HEK293 (cell line): ENCODE measurements around the gene SBNO2.

Experiments used
- CTCF ChIA-PET: fragments of 350-600 bp; formaldehyde crosslinking; extraction: SDS; loops from one replicate; lab custom pipeline; 2021; ENCODE audit warnings: antibody characterized with exemption; lab: Yijun Ruan, JAX
- POLR2A ChIA-PET: fragments of 300-600 bp; formaldehyde crosslinking; extraction: SDS; loops from one replicate; lab custom pipeline; 2020; ENCODE audit warnings: antibody characterized with exemption, inconsistent platforms; lab: Yijun Ruan, JAX
- H3K27ac ChIP-seq: fragments of 200-500 bp; sonication (Bioruptor generic); 2 replicates; pipeline ENCODE4 v1.5.1; 2014; ENCODE audit warnings: low read depth, low read length, control low read depth, inconsistent platforms; ENCODE audit errors: extremely low read depth
- H3K36me3 ChIP-seq, 2 experiments: fragments of 200-500 bp in 1 of 2; sonication (Bioruptor generic) in 1 of 2; 1 replicate in 1 of 2; 2 replicates in 1 of 2; pipeline ENCODE4 v1.5.1; 2014 to 2017; ENCODE audit warnings: inconsistent platforms in 2 of 2, low read length in 2 of 2; ENCODE audit not compliant: control insufficient read depth in 2 of 2, insufficient read depth in 1 of 2
- H3K4me1 ChIP-seq: fragments of 200-500 bp; sonication (Bioruptor generic); 2 replicates; pipeline ENCODE4 v1.5.1; 2014; ENCODE audit warnings: mild to moderate bottlenecking, low read length, inconsistent platforms; ENCODE audit not compliant: control insufficient read depth, insufficient read depth
- H3K4me3 ChIP-seq: 2 replicates; pipeline ENCODE4 v1.5.1; 2011; ENCODE audit warnings: low read depth, mild to moderate bottlenecking, control low read depth, low read length, moderate library complexity
- H3K9me3 ChIP-seq: fragments of 200-500 bp; sonication (Bioruptor generic); 2 replicates; pipeline ENCODE4 v1.5.1; 2014; ENCODE audit warnings: low read depth, low read length, inconsistent platforms; ENCODE audit not compliant: control insufficient read depth, insufficient read depth
- KLF10 ChIP-seq: fragments of 450-650 bp; IDR thresholded peaks from 2 replicates; pipeline ENCODE4 v1.5.1; 2018; ENCODE audit warnings: missing biosample characterization, mild to moderate bottlenecking, missing genetic modification characterization
- KLF8 ChIP-seq: fragments of 450-650 bp; formaldehyde crosslinking; IDR thresholded peaks from 2 replicates; pipeline ENCODE4 v1.5.1; 2016; ENCODE audit warnings: missing biosample characterization, missing genetic modification characterization
- MYNN ChIP-seq: fragments of 450-650 bp; formaldehyde crosslinking; IDR thresholded peaks from 2 replicates; pipeline ENCODE4 v1.5.1; 2016; ENCODE audit warnings: missing biosample characterization, missing genetic modification characterization, borderline replicate concordance
- OVOL3 ChIP-seq: fragments of 450-650 bp; formaldehyde crosslinking; IDR thresholded peaks from 2 replicates; pipeline ENCODE4 v1.5.1; 2016; ENCODE audit warnings: missing biosample characterization, missing genetic modification characterization
- YY2 ChIP-seq: fragments of 450-650 bp; formaldehyde crosslinking; IDR thresholded peaks from 2 replicates; pipeline ENCODE4 v1.5.1; 2016; ENCODE audit warnings: missing biosample characterization, missing genetic modification characterization
- ZFHX2 ChIP-seq: fragments of 450-650 bp; formaldehyde crosslinking; conservative IDR thresholded peaks from 2 replicates; pipeline ENCODE4 v1.5.1; 2016; ENCODE audit warnings: missing biosample characterization, missing genetic modification characterization
- ZNF121 ChIP-seq: fragments of 450-650 bp; formaldehyde crosslinking; IDR thresholded peaks from 2 replicates; pipeline ENCODE4 v1.5.1; 2016; ENCODE audit warnings: missing biosample characterization, missing genetic modification characterization
- ZNF354C ChIP-seq: fragments of 450-650 bp; formaldehyde crosslinking; IDR thresholded peaks from 2 replicates; pipeline ENCODE4 v1.5.1; 2016; ENCODE audit warnings: missing biosample characterization, missing genetic modification characterization, low read depth, borderline replicate concordance
- ZNF571 ChIP-seq: fragments of 450-650 bp; formaldehyde crosslinking; IDR thresholded peaks from 2 replicates; pipeline ENCODE4 v1.5.0; 2017; ENCODE audit warnings: missing biosample characterization, missing genetic modification characterization
- ZNF658 ChIP-seq: fragments of 450-650 bp; formaldehyde crosslinking; IDR thresholded peaks from 2 replicates; pipeline ENCODE4; 2016; ENCODE audit warnings: missing biosample characterization, missing genetic modification characterization
- ZNF677 ChIP-seq: fragments of 450-650 bp; IDR thresholded peaks from 2 replicates; pipeline ENCODE4 v1.5.0; 2018; ENCODE audit warnings: missing biosample characterization, mild to moderate bottlenecking, missing genetic modification characterization, moderate library complexity
- ZXDB ChIP-seq: fragments of 450-650 bp; formaldehyde crosslinking; IDR thresholded peaks from 2 replicates; pipeline ENCODE4 v1.5.1; 2016; ENCODE audit warnings: missing biosample characterization, missing genetic modification characterization
- TF ChIP-seq, protein P1 (sequence below): fragments of 450-650 bp; formaldehyde crosslinking; IDR thresholded peaks from 2 replicates; pipeline ENCODE4 v1.5.1; 2016; ENCODE audit warnings: missing biosample characterization, missing genetic modification characterization
- TF ChIP-seq, protein P2 (sequence below): fragments of 450-650 bp; formaldehyde crosslinking; IDR thresholded peaks from 2 replicates; pipeline ENCODE4 v1.5.1; 2017; ENCODE audit warnings: missing biosample characterization, missing genetic modification characterization
- TF ChIP-seq, protein P3 (sequence below): fragments of 450-650 bp; formaldehyde crosslinking; conservative IDR thresholded peaks from 2 replicates; pipeline ENCODE4 v1.5.1; 2016; ENCODE audit warnings: low read depth, missing biosample characterization, missing genetic modification characterization
- TF ChIP-seq, protein P4 (sequence below): fragments of 450-650 bp; formaldehyde crosslinking; IDR thresholded peaks from 2 replicates; pipeline ENCODE4 v1.5.1; 2016; ENCODE audit warnings: missing biosample characterization, missing genetic modification characterization
- TF ChIP-seq, protein P5 (sequence below): fragments of 450-650 bp; formaldehyde crosslinking; conservative IDR thresholded peaks from 2 replicates; pipeline ENCODE4 v1.5.1; 2016; ENCODE audit warnings: low read depth, missing biosample characterization, missing genetic modification characterization
- TF ChIP-seq, protein P6 (sequence below): fragments of 450-650 bp; formaldehyde crosslinking; IDR thresholded peaks from 2 replicates; pipeline ENCODE4 v1.5.1; 2016; ENCODE audit warnings: missing biosample characterization, missing genetic modification characterization

Gene SBNO2

DNA sequence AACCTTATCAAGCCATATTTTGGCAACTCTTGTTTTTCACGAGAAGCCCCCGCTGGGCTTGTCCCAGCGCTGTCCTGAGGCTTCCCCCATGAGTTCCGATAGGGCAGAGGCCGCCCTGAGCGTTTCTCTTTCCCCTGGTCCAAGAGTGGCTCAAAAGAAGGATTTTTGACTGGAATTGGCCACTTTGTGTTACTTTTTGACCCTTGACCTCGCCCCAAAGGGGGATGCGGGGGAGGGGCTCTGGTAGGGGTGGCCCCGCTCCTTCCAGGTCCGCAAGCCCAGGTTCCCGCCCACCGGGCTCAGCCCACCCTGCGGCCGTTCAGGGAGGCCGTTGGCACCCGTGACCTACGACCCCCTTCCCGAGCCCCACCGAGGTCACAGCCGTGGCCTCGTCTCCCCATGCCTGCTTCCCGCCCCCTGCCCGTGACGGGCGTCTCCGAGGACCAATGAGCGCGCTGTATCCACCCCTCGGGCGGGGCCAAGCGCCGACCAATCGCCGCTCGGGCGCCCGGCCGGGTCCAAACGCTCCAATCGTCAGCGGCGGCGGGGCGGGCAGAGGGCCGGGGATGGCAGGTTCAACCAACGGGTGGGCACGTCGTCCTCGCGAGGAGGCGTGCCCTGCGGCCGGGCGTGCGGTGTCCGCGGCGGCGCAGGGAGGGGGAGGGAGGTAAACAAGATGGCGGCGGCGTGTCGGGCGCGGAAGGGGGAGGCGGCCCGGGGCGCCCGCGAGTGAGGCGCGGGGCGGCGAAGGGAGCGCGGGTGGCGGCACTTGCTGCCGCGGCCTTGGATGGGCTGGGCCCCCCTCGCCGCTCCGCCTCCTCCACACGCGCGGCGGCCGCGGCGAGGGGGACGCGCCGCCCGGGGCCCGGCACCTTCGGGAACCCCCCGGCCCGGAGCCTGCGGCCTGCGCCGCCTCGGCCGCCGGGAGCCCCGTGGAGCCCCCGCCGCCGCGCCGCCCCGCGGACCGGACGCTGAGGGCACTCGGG, 31.3 kb upstream of the SBNO2 start, which contains the start of gene STK11:
STK11 (plus strand) TSS at position 665 of the 986 bp plus-strand sequence. CDS start 1,136 bp downstream, outside the sequence.
- peaks cover 3 to 25% of the 10 kb centered on the region in 2 experiments; a peak in 2 of 3 replicates for H3K36me3 ChIP-seq
- ChIA-PET POLR2A (no interaction called here), CTCF (interaction anchor here (0.7 to 3.0 kb wide), 3 partner anchors 11 to 133 kb away, joined by 3 to 24 read pairs (median 7); no protein-coding TSS in a partner anchor)
- no peaks in the 10 kb centered on the region for H3K9me3 ChIP-seq
- peak within 1 kb of the TSS; percentile 53 for H3K4me3 ChIP-seq
- peaks cover 7% of the 10 kb centered on the region for H3K4me1 ChIP-seq
- H3K27ac ChIP-seq: peak within 1 kb of the TSS; percentile 99
- TF ChIP-seq ZNF658 (tag by site-specific recombination) (no peak), ZFHX2 (tag by site-specific recombination) (0 out of 2 replicates have a peak, but pooled peaks have one; percentile 4), KLF8 (tag by site-specific recombination) (peak; percentile 67; the same call in 1 of the 2 replicates), ZNF677 (tag by site-specific recombination) (no peak), ZNF354C (no peak), ZNF571 (tag by site-specific recombination) (no peak), ZNF121 (tag by site-specific recombination) (no peak), MYNN (tag by site-specific recombination) (no peak), ZXDB (tag by site-specific recombination) (peak; percentile 71), YY2 (tag by site-specific recombination) (0 out of 2 replicates have a peak, but pooled peaks have one; percentile 45), OVOL3 (no peak), KLF10 (tag by site-specific recombination) (no peak; the same call in 1 of the 2 replicates)
- TF ChIP-seq, protein P1, sequence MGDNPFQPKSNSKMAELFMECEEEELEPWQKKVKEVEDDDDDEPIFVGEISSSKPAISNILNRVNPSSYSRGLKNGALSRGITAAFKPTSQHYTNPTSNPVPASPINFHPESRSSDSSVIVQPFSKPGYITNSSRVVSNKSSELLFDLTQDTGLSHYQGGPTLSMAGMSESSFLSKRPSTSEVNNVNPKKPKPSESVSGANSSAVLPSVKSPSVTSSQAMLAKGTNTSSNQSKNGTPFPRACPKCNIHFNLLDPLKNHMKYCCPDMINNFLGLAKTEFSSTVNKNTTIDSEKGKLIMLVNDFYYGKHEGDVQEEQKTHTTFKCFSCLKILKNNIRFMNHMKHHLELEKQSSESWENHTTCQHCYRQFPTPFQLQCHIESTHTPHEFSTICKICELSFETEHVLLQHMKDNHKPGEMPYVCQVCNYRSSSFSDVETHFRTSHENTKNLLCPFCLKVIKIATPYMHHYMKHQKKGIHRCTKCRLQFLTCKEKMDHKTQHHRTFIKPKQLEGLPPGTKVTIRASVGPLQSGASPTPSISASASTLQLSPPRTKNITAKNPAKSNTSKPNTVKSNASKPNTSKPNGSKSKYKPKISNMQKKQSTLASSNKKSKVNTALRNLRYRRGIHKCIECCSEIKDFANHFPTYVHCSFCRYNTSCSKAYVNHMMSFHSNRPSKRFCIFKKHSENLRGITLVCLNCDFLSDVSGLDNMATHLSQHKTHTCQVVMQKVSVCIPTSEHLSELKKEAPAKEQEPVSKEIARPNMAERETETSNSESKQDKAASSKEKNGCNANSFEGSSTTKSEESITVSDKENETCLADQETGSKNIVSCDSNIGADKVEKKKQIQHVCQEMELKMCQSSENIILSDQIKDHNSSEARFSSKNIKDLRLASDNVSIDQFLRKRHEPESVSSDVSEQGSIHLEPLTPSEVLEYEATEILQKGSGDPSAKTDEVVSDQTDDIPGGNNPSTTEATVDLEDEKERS (tag by site-specific recombination): no peak
- TF ChIP-seq, protein P2, sequence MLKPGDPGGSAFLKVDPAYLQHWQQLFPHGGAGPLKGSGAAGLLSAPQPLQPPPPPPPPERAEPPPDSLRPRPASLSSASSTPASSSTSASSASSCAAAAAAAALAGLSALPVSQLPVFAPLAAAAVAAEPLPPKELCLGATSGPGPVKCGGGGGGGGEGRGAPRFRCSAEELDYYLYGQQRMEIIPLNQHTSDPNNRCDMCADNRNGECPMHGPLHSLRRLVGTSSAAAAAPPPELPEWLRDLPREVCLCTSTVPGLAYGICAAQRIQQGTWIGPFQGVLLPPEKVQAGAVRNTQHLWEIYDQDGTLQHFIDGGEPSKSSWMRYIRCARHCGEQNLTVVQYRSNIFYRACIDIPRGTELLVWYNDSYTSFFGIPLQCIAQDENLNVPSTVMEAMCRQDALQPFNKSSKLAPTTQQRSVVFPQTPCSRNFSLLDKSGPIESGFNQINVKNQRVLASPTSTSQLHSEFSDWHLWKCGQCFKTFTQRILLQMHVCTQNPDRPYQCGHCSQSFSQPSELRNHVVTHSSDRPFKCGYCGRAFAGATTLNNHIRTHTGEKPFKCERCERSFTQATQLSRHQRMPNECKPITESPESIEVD (tag by site-specific recombination): no peak
- TF ChIP-seq, protein P3, sequence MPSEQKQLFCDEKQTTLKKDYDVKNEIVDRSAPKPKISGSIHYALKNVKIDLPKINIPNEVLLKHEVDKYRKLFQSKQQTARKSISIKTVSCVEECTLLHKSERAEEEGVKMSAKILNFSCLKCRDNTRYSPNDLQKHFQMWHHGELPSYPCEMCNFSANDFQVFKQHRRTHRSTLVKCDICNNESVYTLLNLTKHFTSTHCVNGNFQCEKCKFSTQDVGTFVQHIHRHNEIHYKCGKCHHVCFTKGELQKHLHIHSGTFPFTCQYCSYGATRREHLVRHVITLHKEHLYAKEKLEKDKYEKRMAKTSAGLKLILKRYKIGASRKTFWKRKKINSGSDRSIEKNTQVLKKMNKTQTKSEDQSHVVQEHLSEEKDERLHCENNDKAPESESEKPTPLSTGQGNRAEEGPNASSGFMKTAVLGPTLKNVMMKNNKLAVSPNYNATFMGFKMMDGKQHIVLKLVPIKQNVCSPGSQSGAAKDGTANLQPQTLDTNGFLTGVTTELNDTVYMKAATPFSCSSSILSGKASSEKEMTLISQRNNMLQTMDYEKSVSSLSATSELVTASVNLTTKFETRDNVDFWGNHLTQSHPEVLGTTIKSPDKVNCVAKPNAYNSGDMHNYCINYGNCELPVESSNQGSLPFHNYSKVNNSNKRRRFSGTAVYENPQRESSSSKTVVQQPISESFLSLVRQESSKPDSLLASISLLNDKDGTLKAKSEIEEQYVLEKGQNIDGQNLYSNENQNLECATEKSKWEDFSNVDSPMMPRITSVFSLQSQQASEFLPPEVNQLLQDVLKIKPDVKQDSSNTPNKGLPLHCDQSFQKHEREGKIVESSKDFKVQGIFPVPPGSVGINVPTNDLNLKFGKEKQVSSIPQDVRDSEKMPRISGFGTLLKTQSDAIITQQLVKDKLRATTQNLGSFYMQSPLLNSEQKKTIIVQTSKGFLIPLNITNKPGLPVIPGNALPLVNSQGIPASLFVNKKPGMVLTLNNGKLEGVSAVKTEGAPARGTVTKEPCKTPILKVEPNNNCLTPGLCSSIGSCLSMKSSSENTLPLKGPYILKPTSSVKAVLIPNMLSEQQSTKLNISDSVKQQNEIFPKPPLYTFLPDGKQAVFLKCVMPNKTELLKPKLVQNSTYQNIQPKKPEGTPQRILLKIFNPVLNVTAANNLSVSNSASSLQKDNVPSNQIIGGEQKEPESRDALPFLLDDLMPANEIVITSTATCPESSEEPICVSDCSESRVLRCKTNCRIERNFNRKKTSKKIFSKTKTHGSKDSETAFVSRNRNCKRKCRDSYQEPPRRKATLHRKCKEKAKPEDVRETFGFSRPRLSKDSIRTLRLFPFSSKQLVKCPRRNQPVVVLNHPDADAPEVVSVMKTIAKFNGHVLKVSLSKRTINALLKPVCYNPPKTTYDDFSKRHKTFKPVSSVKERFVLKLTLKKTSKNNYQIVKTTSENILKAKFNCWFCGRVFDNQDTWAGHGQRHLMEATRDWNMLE (tag by site-specific recombination): no peak
- TF ChIP-seq, protein P4, sequence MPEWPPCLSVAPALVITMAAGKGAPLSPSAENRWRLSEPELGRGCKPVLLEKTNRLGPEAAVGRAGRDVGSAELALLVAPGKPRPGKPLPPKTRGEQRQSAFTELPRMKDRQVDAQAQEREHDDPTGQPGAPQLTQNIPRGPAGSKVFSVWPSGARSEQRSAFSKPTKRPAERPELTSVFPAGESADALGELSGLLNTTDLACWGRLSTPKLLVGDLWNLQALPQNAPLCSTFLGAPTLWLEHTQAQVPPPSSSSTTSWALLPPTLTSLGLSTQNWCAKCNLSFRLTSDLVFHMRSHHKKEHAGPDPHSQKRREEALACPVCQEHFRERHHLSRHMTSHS (tag by site-specific recombination): no peak
- TF ChIP-seq, protein P5, sequence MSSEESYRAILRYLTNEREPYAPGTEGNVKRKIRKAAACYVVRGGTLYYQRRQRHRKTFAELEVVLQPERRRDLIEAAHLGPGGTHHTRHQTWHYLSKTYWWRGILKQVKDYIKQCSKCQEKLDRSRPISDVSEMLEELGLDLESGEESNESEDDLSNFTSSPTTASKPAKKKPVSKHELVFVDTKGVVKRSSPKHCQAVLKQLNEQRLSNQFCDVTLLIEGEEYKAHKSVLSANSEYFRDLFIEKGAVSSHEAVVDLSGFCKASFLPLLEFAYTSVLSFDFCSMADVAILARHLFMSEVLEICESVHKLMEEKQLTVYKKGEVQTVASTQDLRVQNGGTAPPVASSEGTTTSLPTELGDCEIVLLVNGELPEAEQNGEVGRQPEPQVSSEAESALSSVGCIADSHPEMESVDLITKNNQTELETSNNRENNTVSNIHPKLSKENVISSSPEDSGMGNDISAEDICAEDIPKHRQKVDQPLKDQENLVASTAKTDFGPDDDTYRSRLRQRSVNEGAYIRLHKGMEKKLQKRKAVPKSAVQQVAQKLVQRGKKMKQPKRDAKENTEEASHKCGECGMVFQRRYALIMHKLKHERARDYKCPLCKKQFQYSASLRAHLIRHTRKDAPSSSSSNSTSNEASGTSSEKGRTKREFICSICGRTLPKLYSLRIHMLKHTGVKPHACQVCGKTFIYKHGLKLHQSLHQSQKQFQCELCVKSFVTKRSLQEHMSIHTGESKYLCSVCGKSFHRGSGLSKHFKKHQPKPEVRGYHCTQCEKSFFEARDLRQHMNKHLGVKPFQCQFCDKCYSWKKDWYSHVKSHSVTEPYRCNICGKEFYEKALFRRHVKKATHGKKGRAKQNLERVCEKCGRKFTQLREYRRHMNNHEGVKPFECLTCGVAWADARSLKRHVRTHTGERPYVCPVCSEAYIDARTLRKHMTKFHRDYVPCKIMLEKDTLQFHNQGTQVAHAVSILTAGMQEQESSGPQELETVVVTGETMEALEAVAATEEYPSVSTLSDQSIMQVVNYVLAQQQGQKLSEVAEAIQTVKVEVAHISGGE (tag by site-specific recombination): no peak
- TF ChIP-seq, protein P6, sequence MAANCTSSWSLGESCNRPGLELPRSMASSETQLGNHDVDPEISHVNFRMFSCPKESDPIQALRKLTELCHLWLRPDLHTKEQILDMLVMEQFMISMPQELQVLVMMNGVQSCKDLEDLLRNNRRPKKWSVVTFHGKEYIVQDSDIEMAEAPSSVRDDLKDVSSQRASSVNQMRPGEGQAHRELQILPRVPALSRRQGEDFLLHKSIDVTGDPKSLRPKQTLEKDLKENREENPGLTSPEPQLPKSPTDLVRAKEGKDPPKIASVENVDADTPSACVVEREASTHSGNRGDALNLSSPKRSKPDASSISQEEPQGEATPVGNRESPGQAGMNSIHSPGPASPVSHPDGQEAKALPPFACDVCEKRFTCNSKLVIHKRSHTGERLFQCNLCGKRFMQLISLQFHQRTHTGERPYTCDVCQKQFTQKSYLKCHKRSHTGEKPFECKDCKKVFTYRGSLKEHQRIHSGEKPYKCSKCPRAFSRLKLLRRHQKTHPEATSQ (tag by site-specific recombination): 0 out of 2 replicates have a peak, but pooled peaks have one; percentile 24
